K562 (cell line): Measurements from ENCODE around the gene SLC15A1. TPM values are rescaled to one million over a fixed set of nuclear protein-coding genes. Genes with fewer than 3 reads are reported as not detected.

Experiments used
- ATAC-seq: fragments of 200-7000 bp; cut with Tn5 transposase; 3 replicates; pipeline ENCODE4 v1.9.1; 2020; ENCODE audit warnings: moderate library complexity
- BruUV-seq: library from RNA; stranded (reverse); fragments of 400-500 nt; replicated peaks from 2 replicates; lab custom pipeline; 2021; lab: Mats Ljungman, UMichigan
- CTCF ChIA-PET: fragments of 300-600 bp; formaldehyde crosslinking; extraction: SDS; loops from one replicate; lab custom pipeline; 2021; ENCODE audit warnings: low intra/inter-chr PET ratio; lab: Yijun Ruan, JAX
- POLR2A ChIA-PET: fragments of 300-600, 350-650 bp; sonication (Branson Sonifier 250); formaldehyde crosslinking; extraction: SDS; loops from one replicate; lab custom pipeline; 2021; ENCODE audit warnings: antibody characterized with exemption, inconsistent platforms; lab: Yijun Ruan, JAX
- DNase-seq, 4 experiments: peaks; one replicate each; pipeline versions ENCODE4 v3.0.0 to v3.0.0-alpha.2; 2011 to 2018; ENCODE audit warnings: low spot score in 3 of 4, mixed read lengths in 3 of 4; ENCODE audit errors: extremely low read depth in 1 of 4
- FAIRE-seq: peaks from 2 replicates; lab custom pipeline; 2011; peaks lifted over from hg19 to GRCh38; lab: Jason Lieb, UNC
- H2AFZ ChIP-seq: 2 replicates; pipeline ENCODE4 v1.6.0; 2011; ENCODE audit warnings: low read depth, low read length, control low read depth, inconsistent platforms
- H3K27ac ChIP-seq: fragments of 200-600 bp; 3 replicates; pipeline ENCODE4 v1.8.0; 2011; ENCODE audit warnings: low read depth, mild to moderate bottlenecking, control low read depth, inconsistent platforms, low read length, moderate library complexity, mixed read lengths; ENCODE audit errors: extremely low read depth
- H3K27me3 ChIP-seq, 2 experiments: fragments of 300-600 bp in 1 of 2; 2 replicates in 1 of 2; 3 replicates in 1 of 2; pipeline versions ENCODE4 v1.6.0 to v1.8.0; 2011; ENCODE audit warnings: inconsistent platforms in 2 of 2, low read length in 2 of 2, mild to moderate bottlenecking in 1 of 2, mixed read lengths in 1 of 2, moderate library complexity in 1 of 2; ENCODE audit not compliant: control insufficient read depth in 2 of 2, insufficient read depth in 2 of 2
- H3K36me3 ChIP-seq: fragments of 300-600 bp; 3 replicates; pipeline ENCODE4 v1.8.0; 2011; ENCODE audit warnings: mild to moderate bottlenecking, low read length, inconsistent platforms; ENCODE audit not compliant: control insufficient read depth, insufficient read depth
- H3K4me1 ChIP-seq, 2 experiments: fragments of 200-600 bp in 1 of 2; replicated peaks in 1 of 2; 2 replicates in 1 of 2; 3 replicates in 1 of 2; pipeline versions ENCODE4 v1.5.1 to v1.8.0; 2011; ENCODE audit warnings: inconsistent platforms in 2 of 2, low read length in 2 of 2, mild to moderate bottlenecking in 1 of 2, mixed read lengths in 1 of 2, moderate library complexity in 1 of 2; ENCODE audit not compliant: control insufficient read depth in 2 of 2, insufficient read depth in 2 of 2
- H3K4me2 ChIP-seq: 2 replicates; pipeline ENCODE4 v1.6.1; 2011; ENCODE audit warnings: low read length, control low read depth, inconsistent platforms, mixed read lengths; ENCODE audit not compliant: insufficient read depth
- H3K4me3 ChIP-seq: fragments of 200-600 bp; sonication (generic), shearing (Covaris generic); 2 replicates; pipeline ENCODE4 v1.5.1; 2016; ENCODE audit warnings: control low read depth, inconsistent platforms
- H3K79me2 ChIP-seq: fragments of 200-600 bp; 3 replicates; pipeline ENCODE4 v1.8.0; 2011; ENCODE audit warnings: low read length, inconsistent platforms; ENCODE audit not compliant: control insufficient read depth, insufficient read depth
- H3K9ac ChIP-seq, 2 experiments: 2 replicates each; pipeline versions ENCODE4 v1.6.0 to v1.6.1; 2011; ENCODE audit warnings: low read depth in 2 of 2, low read length in 2 of 2, control low read depth in 1 of 2, inconsistent platforms in 1 of 2, mild to moderate bottlenecking in 1 of 2, mixed read lengths in 1 of 2; ENCODE audit not compliant: insufficient read depth in 1 of 2
- H3K9me1 ChIP-seq: one replicate; pipeline ENCODE4 v1.6.0; 2011; ENCODE audit warnings: inconsistent platforms, mild to moderate bottlenecking, low read length, moderate library complexity; ENCODE audit not compliant: control insufficient read depth, insufficient read depth
- H3K9me3 ChIP-seq: replicated peaks from 2 replicates; pipeline ENCODE4 v1.5.1; 2011; ENCODE audit warnings: low read depth, low read length, inconsistent platforms; ENCODE audit not compliant: control insufficient read depth, insufficient read depth
- H4K20me1 ChIP-seq: replicated peaks from 2 replicates; pipeline ENCODE4 v1.6.1; 2011; ENCODE audit warnings: low read length, inconsistent platforms, mixed read lengths; ENCODE audit not compliant: control insufficient read depth, insufficient read depth
- CREB1 ChIP-seq, 2 experiments: sonication (generic) in 1 of 2; formaldehyde crosslinking in 1 of 2; IDR thresholded peaks; 2 replicates each; pipeline versions ENCODE4 v1.6.1 to v1.8.0; 2012 to 2022; ENCODE audit warnings: inconsistent platforms in 1 of 2, mild to moderate bottlenecking in 1 of 2, missing genetic modification reagents in 1 of 2, moderate library complexity in 1 of 2
- ELF4 ChIP-seq: fragments of 450-650 bp; formaldehyde crosslinking; IDR thresholded peaks from 2 replicates; pipeline ENCODE4 v1.4.0; 2022; ENCODE audit warnings: missing genetic modification characterization
- EP400 ChIP-seq: fragments of 450-650 bp; IDR thresholded peaks from 2 replicates; pipeline ENCODE4 v1.6.1; 2017; ENCODE audit warnings: antibody characterized with exemption, mild to moderate bottlenecking, moderate library complexity
- GABPB1 ChIP-seq: sonication (generic); formaldehyde crosslinking; IDR thresholded peaks from 2 replicates; pipeline ENCODE4 v1.8.0; 2022; ENCODE audit warnings: mild to moderate bottlenecking, missing genetic modification reagents
- KLF1 ChIP-seq: fragments of 450-650 bp; IDR thresholded peaks from 2 replicates; pipeline ENCODE4 v1.6.1; 2016; ENCODE audit warnings: missing genetic modification characterization, missing compliant biosample characterization
- MAFK ChIP-seq: IDR thresholded peaks from 2 replicates; pipeline ENCODE4 v1.6.1; 2011; ENCODE audit warnings: low read length, improper control_type of control experiment
- MCM7 ChIP-seq, 2 experiments: fragments of 450-650 bp; IDR thresholded peaks; 2 replicates each; pipeline ENCODE4 v1.6.1; 2016 to 2018
- NFIC ChIP-seq: fragments of 450-650 bp; IDR thresholded peaks from 2 replicates; pipeline ENCODE4 v1.6.1; 2017; ENCODE audit warnings: mild to moderate bottlenecking, inconsistent platforms
- NR2C1 ChIP-seq, 2 experiments: fragments of 450-650 bp; IDR thresholded peaks; 2 replicates each; pipeline ENCODE4 v1.6.1; 2017; ENCODE audit warnings: mild to moderate bottlenecking in 2 of 2, antibody characterized with exemption in 1 of 2, inconsistent platforms in 1 of 2, missing compliant biosample characterization in 1 of 2, missing genetic modification characterization in 1 of 2
- NR4A1 ChIP-seq, 2 experiments: fragments of 250-450 bp in 1 of 2; fragments of 450-650 bp in 1 of 2; sonication (Bioruptor Pico) in 1 of 2; IDR thresholded peaks; 2 replicates each; pipeline versions ENCODE4 v1.4.0 to v1.6.1; 2016 to 2020; ENCODE audit warnings: mild to moderate bottlenecking in 2 of 2, missing compliant biosample characterization in 1 of 2, missing genetic modification characterization in 1 of 2, moderate library complexity in 1 of 2
- PHB ChIP-seq: fragments of 250-450 bp; sonication (Bioruptor Pico); IDR thresholded peaks from 2 replicates; pipeline ENCODE4 v1.5.0; 2021
- RBFOX2 ChIP-seq: fragments of 200-400 bp; formaldehyde crosslinking; IDR thresholded peaks from 2 replicates; pipeline ENCODE4 v1.6.1; 2017; ENCODE audit warnings: low read depth, mild to moderate bottlenecking, low read length, moderate library complexity
- SAFB ChIP-seq: fragments of 200-400 bp; formaldehyde crosslinking; IDR thresholded peaks from 2 replicates; pipeline ENCODE4 v1.6.1; 2017; ENCODE audit warnings: low read depth, low read length, borderline replicate concordance
- TEAD2 ChIP-seq: fragments of 450-650 bp; IDR thresholded peaks from 2 replicates; pipeline ENCODE4 v1.6.1; 2016; ENCODE audit warnings: missing genetic modification characterization, control low read depth, missing compliant biosample characterization
- WGBS: fragments of 100-300 bp; shearing (Covaris generic); methylation state at CpG from one replicate; pipeline ENCODE4 v1.1.6; 2016; ENCODE audit warnings: low coverage, mixed read lengths; ENCODE audit not compliant: insufficient coverage; ENCODE audit errors: missing lambda C conversion rate; 5-methylcytosine and 5-hydroxymethylcytosine counted together
- in situ Hi-C: fragments of 300-500 bp; cut with MboI; formaldehyde crosslinking; loops from 4 replicates; pipeline ENCODE4 v1.15.0; 2018; ENCODE audit warnings: inconsistent platforms, mixed read lengths
- intact Hi-C: fragments of 100-400 bp; cut with micrococcal nuclease; formaldehyde crosslinking; loops from 2 replicates; pipeline ENCODE4 v1.14.2; 2022
- polyA plus RNA-seq, 8 experiments: library from polyadenylated mRNA; depleted of rRNA in 4 of 8; stranded (reverse) in 5 of 8; unstranded in 3 of 8; fragments of >200 nt; fragmentation: Nextera tagmentation in 2 of 8; fragmentation: Illumina TruSeq in 1 of 8; extraction: Ambion mirVana in 2 of 8; extraction: Trizol in 1 of 8; gene quantifications; 2 replicates each; pipeline versions ENCODE4 v1.2.1 to v1.2.3, GENCODE V29; 2011 to 2014; ENCODE audit warnings: inconsistent platforms in 1 of 8, missing spikeins in 1 of 8
- total RNA-seq, 7 experiments: library from RNA; depleted of rRNA in 6 of 7; stranded (reverse); fragments of >200 nt in 6 of 7; fragmentation: Illumina TruSeq in 2 of 7; extraction: Trizol in 2 of 7; gene quantifications; 2 replicates each; pipeline versions ENCODE4 v1.2.1 to v1.2.3, GENCODE V29; 2011 to 2021; ENCODE audit warnings: low replicate concordance in 1 of 7
- TF ChIP-seq, protein P1 (sequence below): fragments of 250-450 bp; sonication (Bioruptor Pico); IDR thresholded peaks from 2 replicates; pipeline ENCODE4 v1.5.1; 2021; ENCODE audit warnings: mild to moderate bottlenecking
- TF ChIP-seq, protein P2 (sequence below): sonication (generic); formaldehyde crosslinking; IDR thresholded peaks from 2 replicates; pipeline ENCODE4 v1.8.1; 2023; ENCODE audit warnings: missing genetic modification reagents, mild to moderate bottlenecking, borderline replicate concordance
- TF ChIP-seq, protein P3 (sequence below): sonication (generic); formaldehyde crosslinking; IDR thresholded peaks from 2 replicates; pipeline ENCODE4 v1.8.0; 2022; ENCODE audit warnings: mild to moderate bottlenecking, missing genetic modification reagents

SLC15A1 gene
- total and polyA plus RNA-seq, 9 of the 15 experiments (the other 6 are each of a cell fraction or from before 2014, with no cell fraction given): not detected

GRCh38 chr13:98697791-98698190 lies 54.7 kb downstream of the SLC15A1 start:
- FAIRE-seq: no peak
- WGBS: 0% methylated on average over 4 of the region's 4 CpGs
- in situ Hi-C loops: no loop called here
- no peak overlapping the region for H2AFZ ChIP-seq
- H3K36me3 ChIP-seq: no peaks in the 10 kb centered on the region
- CTCF ChIA-PET: interaction anchor here (0.6 kb wide), 1 partner anchor 25 kb away, joined by 4 read pairs; no protein-coding TSS in a partner anchor
- H3K79me2 ChIP-seq: no peaks in the 10 kb centered on the region
- no peak for ATAC-seq
- POLR2A ChIA-PET: interaction anchor here (0.7 kb wide), 1 partner anchor 156 kb away, joined by 3 read pairs; no protein-coding TSS in a partner anchor
- H3K9me3 ChIP-seq: no peaks in the 10 kb centered on the region
- no peak overlapping the region for H3K27ac ChIP-seq
- no peaks in the 10 kb centered on the region for H4K20me1 ChIP-seq
- H3K27me3 ChIP-seq: peaks cover 2 to 14% of the 10 kb centered on the region in 2 experiments; a peak in 2 of 5 replicates
- DNase-seq: no peak
- H3K4me1 ChIP-seq: no peaks in the 10 kb centered on the region
- H3K9ac ChIP-seq: no peak overlapping the region
- H3K9me1 ChIP-seq: no peaks in the 10 kb centered on the region
- H3K4me3 ChIP-seq: no peak overlapping the region
- intact Hi-C loops: no loop called here
- BruUV-seq: no TSS peak
- no peak overlapping the region for H3K4me2 ChIP-seq
- no peak for TF ChIP-seq MCM7 (IDR thresholded peaks at IDR 0.05)
- TF ChIP-seq, protein P1, sequence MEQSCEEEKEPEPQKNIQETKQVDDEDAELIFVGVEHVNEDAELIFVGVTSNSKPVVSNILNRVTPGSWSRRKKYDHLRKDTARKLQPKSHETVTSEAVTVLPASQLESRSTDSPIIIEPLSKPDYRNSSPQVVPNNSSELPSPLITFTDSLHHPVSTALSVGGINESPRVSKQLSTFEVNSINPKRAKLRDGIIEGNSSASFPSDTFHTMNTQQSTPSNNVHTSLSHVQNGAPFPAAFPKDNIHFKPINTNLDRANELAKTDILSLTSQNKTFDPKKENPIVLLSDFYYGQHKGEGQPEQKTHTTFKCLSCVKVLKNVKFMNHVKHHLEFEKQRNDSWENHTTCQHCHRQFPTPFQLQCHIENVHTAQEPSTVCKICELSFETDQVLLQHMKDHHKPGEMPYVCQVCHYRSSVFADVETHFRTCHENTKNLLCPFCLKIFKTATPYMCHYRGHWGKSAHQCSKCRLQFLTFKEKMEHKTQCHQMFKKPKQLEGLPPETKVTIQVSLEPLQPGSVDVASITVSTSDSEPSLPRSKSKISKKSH (CRISPR knock-in tag): no peak
- TF ChIP-seq CREB1 (IDR thresholded peaks at IDR 0.05): no peak
- TF ChIP-seq CREB1 (CRISPR knock-in tag; IDR thresholded peaks at IDR 0.05): no peak
- no peak for TF ChIP-seq TEAD2 (tag)
- no peak for TF ChIP-seq PHB
- TF ChIP-seq NR2C1 (IDR thresholded peaks at IDR 0.05): no peak
- TF ChIP-seq NR2C1 (tag; IDR thresholded peaks at IDR 0.05): no peak
- no peak for TF ChIP-seq KLF1 (tag)
- TF ChIP-seq, protein P2, sequence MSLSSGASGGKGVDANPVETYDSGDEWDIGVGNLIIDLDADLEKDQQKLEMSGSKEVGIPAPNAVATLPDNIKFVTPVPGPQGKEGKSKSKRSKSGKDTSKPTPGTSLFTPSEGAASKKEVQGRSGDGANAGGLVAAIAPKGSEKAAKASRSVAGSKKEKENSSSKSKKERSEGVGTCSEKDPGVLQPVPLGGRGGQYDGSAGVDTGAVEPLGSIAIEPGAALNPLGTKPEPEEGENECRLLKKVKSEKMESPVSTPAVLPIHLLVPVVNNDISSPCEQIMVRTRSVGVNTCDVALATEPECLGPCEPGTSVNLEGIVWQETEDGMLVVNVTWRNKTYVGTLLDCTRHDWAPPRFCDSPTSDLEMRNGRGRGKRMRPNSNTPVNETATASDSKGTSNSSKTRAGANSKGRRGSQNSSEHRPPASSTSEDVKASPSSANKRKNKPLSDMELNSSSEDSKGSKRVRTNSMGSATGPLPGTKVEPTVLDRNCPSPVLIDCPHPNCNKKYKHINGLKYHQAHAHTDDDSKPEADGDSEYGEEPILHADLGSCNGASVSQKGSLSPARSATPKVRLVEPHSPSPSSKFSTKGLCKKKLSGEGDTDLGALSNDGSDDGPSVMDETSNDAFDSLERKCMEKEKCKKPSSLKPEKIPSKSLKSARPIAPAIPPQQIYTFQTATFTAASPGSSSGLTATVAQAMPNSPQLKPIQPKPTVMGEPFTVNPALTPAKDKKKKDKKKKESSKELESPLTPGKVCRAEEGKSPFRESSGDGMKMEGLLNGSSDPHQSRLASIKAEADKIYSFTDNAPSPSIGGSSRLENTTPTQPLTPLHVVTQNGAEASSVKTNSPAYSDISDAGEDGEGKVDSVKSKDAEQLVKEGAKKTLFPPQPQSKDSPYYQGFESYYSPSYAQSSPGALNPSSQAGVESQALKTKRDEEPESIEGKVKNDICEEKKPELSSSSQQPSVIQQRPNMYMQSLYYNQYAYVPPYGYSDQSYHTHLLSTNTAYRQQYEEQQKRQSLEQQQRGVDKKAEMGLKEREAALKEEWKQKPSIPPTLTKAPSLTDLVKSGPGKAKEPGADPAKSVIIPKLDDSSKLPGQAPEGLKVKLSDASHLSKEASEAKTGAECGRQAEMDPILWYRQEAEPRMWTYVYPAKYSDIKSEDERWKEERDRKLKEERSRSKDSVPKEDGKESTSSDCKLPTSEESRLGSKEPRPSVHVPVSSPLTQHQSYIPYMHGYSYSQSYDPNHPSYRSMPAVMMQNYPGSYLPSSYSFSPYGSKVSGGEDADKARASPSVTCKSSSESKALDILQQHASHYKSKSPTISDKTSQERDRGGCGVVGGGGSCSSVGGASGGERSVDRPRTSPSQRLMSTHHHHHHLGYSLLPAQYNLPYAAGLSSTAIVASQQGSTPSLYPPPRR: no peak
- no peak for TF ChIP-seq NR4A1 (CRISPR knock-in tag; IDR thresholded peaks at IDR 0.05)
- TF ChIP-seq NR4A1 (tag; IDR thresholded peaks at IDR 0.05): no peak
- no peak for TF ChIP-seq RBFOX2
- TF ChIP-seq MAFK: no peak
- TF ChIP-seq SAFB: no peak
- TF ChIP-seq EP400: no peak
- TF ChIP-seq ELF4 (CRISPR knock-in tag): no peak
- TF ChIP-seq, protein P3, sequence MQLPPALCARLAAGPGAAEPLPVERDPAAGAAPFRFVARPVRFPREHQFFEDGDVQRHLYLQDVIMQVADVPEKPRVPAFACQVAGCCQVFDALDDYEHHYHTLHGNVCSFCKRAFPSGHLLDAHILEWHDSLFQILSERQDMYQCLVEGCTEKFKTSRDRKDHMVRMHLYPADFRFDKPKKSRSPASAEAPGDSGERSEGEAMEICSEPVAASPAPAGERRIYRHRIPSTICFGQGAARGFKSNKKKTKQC (CRISPR knock-in tag): no peak
- no peak for TF ChIP-seq NFIC
- no peak for TF ChIP-seq GABPB1 (CRISPR knock-in tag)
